HG02642 (cell line): Measurements from ENCODE around the gene CNGA2.

Source experiments
- ATAC-seq: cut with Tn5 transposase; IDR thresholded peaks from one replicate; pipeline ENCODE4 v1.9.1; 2021; ENCODE audit warnings: mild to moderate bottlenecking; ENCODE audit not compliant: unreplicated experiment, poor library complexity

The CNGA2 gene

GRCh38 chrX:151711154-151711553 is 23.4 kb upstream of the CNGA2 start:
- no peak for ATAC-seq

- ATAC-seq: no peak
Measured at GRCh38 chrX:151711787-151712186, 22.8 kb upstream of the CNGA2 start.

GRCh38 chrX:151712253-151712652 is 22.3 kb upstream of the CNGA2 start:
- ATAC-seq: no peak

GRCh38 chrX:151713849-151714248 is 20.7 kb upstream of the CNGA2 start:
- no peak for ATAC-seq

GRCh38 chrX:151714362-151714761 is 20.2 kb upstream of the CNGA2 start:
- no peak for ATAC-seq

GRCh38 chrX:151715752-151716151 is 18.8 kb upstream of the CNGA2 start, which contains the start of gene FATE1:
Gene FATE1 (plus strand): TSS chrX:151716035. CDS start chrX:151716120, 85 bp downstream.
- ATAC-seq: no peak

- ATAC-seq: no peak
Measured at GRCh38 chrX:151722241-151722846, 12.2 kb upstream of the CNGA2 start.

- no peak for ATAC-seq
Measured at GRCh38 chrX:151723156-151723760, 11.3 kb upstream of the CNGA2 start.

- no peak for ATAC-seq
Measured at GRCh38 chrX:151724563-151725337, 9.8 kb upstream of the CNGA2 start.

- ATAC-seq: no peak
Measured at GRCh38 chrX:151725338-151725614, 9.3 kb upstream of the CNGA2 start.

- ATAC-seq: no peak
Measured at GRCh38 chrX:151726751-151727150, 7.8 kb upstream of the CNGA2 start.

- no peak for ATAC-seq
Measured at GRCh38 chrX:151727346-151727745, 7.2 kb upstream of the CNGA2 start.

GRCh38 chrX:151729056-151729725 is 5.4 kb upstream of the CNGA2 start:
- ATAC-seq: no peak

- no peak for ATAC-seq
Measured at GRCh38 chrX:151735219-151735618, 673 bp downstream of the CNGA2 start.

GRCh38 chrX:151736685-151737084 is 2.1 kb downstream of the CNGA2 start:
- no peak for ATAC-seq

GRCh38 chrX:151737494-151737893 is 2.9 kb downstream of the CNGA2 start:
- ATAC-seq: no peak

GRCh38 chrX:151738751-151739150 is 4.2 kb downstream of the CNGA2 start:
- ATAC-seq: no peak

GRCh38 chrX:151741606-151742005 is 7.1 kb downstream of the CNGA2 start:
- no peak for ATAC-seq

- no peak for ATAC-seq
Measured at GRCh38 chrX:151742311-151742710, 7.8 kb downstream of the CNGA2 start.

- no peak for ATAC-seq
Measured at GRCh38 chrX:151743651-151744470, 9.3 kb downstream of the CNGA2 start.
